ENCODE data around the gene RFX3.

The RFX3 gene

DNA sequence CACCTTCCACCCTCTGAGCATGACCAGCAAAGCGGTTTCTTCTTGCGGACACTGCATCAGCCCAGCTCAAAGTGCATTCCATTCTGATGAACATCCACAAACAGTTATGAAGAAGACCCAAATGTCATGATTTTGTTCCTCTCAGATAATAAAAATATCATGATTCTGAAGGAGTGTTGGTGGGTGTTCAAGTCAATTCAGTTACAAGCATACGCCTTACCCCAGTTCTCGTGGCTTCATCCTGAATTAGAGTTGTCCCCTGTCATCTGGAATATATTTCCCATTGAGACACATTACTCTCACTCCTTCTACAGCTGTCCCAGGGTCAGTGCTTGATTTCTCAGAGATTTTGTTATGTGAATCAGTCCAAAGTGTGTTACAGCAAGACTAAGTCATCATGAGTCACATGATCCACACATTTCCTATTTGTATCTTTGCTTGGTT is 325.4 kb downstream of the RFX3 start:
- DNase-seq (ENCODE audit: low read depth): no peak
- TF ChIP-seq, protein P1, sequence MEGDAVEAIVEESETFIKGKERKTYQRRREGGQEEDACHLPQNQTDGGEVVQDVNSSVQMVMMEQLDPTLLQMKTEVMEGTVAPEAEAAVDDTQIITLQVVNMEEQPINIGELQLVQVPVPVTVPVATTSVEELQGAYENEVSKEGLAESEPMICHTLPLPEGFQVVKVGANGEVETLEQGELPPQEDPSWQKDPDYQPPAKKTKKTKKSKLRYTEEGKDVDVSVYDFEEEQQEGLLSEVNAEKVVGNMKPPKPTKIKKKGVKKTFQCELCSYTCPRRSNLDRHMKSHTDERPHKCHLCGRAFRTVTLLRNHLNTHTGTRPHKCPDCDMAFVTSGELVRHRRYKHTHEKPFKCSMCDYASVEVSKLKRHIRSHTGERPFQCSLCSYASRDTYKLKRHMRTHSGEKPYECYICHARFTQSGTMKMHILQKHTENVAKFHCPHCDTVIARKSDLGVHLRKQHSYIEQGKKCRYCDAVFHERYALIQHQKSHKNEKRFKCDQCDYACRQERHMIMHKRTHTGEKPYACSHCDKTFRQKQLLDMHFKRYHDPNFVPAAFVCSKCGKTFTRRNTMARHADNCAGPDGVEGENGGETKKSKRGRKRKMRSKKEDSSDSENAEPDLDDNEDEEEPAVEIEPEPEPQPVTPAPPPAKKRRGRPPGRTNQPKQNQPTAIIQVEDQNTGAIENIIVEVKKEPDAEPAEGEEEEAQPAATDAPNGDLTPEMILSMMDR (IDR thresholded peaks at IDR 0.05; ENCODE audit: low read length, missing control alignments): no peak
- no peak overlapping the region for H3K4me3 ChIP-seq (replicated peaks; ENCODE audit: low read depth, low read length)

DNA sequence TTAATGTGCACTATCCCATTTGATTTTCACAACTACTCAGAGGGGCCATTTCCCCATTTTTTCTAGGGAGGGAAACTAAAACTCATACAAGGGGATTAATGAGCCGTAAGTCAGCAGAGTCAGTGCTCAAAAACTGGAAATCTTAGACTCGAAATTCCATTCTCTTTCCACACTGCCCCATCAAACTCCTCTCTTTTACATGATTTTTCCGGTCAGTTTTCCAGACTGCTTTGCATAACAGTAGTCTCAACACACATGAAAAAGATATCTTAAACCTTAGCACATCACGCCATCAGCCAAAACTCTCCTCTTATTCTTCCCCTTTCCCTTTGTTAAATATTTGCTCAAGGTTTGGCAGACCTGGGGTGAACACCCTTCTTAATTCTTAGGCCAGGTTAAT is 332.0 kb downstream of the RFX3 start:
- no peak for DNase-seq (ENCODE audit: low read depth)
- TF ChIP-seq, protein P1 (IDR thresholded peaks at IDR 0.05; ENCODE audit: low read length, missing control alignments): no peak

DNA sequence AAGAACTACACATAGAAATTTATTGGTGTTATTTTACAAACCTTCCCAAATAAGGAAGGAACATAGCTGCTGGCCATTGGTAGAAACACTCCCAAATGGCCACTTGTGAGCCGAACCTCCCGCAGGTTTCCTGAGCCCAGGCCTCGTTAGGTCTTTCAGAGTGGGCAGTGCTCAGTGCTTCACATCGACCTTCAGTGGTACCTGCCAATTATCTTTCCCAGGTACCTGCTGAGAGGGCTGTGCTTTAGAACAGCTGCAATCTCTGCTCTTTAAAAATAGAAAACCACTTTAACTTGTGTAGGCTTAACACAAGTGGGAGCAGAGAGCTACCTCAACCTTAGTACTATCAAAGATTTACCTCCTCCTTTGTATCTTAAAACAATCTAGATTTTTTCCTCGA is 334.1 kb downstream of the RFX3 start:
- no peak for DNase-seq (ENCODE audit: low read depth)
- TF ChIP-seq, protein P1 (IDR thresholded peaks at IDR 0.05; ENCODE audit: low read length, missing control alignments): no peak

More for the DNA sequence above, 332.0 kb downstream of the RFX3 start:
- no peak overlapping the region for H3K4me3 ChIP-seq (replicated peaks; ENCODE audit: low read depth, low read length)

DNA sequence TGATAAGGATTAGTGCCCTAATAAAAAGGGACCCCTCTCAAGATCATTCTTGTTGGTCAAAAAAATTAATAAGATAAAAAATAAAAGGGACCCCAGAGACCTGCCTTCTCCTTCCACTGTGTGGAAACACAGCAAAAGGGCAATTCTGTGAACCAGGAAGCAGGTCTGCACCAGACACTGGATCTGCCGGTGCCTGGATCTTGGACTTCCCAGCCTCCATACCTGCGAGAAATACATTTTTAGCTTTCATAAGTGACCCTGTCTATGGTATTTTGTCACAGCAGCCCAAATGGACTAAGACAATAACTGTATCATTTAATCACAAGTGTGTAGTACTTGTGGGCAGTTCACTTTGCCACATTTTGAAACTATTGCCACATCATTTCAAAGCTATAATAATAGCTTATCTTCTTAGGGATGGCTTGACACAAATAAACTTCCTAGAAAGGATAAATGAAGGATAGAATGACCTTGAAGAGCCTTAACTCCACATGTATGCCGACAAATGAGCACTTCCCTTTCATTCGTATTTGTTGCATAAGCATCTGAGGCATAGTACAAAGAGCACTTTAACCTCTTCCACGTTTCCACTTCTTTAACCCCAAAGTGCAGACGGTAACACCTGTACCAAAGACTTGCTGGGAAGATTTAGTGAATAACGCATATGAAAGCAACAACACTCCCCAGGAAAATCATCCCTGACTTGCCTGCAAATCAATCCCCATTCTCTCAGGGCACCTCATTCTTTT is 336.5 kb downstream of the RFX3 start:
- TF ChIP-seq, protein P1 (IDR thresholded peaks at IDR 0.05; ENCODE audit: low read length, missing control alignments): no peak
- H3K4me3 ChIP-seq (replicated peaks; ENCODE audit: low read depth, low read length): no peak overlapping the region
- DNase-seq (ENCODE audit: low read depth): no peak

More for the DNA sequence above, 334.1 kb downstream of the RFX3 start:
- H3K4me3 ChIP-seq (replicated peaks; ENCODE audit: low read depth, low read length): no peak overlapping the region

DNA sequence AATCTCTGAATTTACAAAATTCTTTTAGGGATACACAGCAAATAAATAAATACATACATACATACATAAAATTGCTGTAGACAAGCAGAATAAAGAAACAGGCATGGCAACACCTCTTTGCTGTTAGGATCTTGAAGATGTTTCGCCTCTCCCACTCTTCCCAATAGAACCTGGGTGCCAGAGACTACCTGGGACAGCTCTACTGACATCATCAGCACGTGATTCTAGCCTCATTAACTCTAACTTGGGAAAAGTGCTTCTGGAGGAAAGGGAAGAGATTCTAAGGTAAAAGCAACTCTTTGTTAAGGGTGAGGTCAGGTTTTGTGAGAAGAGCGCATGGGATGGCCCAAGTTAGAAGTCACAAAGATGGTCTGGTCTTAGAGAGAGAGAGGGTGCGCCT is 339.1 kb downstream of the RFX3 start:
- TF ChIP-seq, protein P1 (IDR thresholded peaks at IDR 0.05; ENCODE audit: low read length, missing control alignments): no peak
- no peak for DNase-seq (ENCODE audit: low read depth)
- H3K4me3 ChIP-seq (replicated peaks; ENCODE audit: low read depth, low read length): no peak overlapping the region

DNA sequence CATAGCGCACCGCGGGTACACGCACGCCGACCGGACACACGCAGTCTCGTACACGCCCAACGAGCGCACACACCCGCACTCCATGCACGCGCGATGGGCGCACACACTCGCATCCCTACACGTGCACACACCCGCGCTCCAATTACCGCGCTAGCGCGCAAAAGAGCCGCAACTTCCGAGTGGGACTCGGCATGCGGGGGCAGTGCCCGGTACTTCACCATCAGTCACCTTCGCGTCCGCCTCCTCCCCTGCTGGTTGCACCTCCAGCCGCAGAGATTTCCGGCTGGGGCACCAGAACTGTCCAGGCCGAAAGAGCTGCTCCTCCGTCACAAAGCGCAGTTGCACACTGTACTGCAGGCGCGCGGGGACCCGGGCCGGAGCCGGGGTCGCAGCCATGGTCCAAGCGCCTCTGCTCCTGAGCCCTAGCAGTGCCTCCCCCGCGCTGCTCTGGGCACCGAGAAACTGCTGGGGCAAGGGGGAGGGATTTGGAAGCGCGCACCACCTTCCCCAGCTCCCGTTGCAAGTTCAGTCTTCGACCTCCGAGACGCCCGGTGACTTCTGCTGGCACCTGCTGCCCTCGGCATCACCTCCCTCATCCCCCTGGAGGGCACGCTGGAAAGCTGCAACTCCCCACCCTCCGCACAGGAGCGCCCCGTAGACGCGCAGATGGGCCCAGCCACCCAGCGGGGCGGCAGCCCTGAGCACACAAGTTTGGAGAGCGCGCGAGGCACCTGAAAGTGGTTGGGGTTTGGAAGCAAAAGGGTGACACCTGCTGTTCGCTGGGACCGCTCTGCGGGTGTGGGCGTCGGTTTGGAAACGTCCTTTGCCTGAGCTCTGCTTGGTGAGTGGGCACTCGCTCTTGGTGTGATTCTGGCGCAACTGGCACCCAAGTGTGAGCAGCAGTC is 344.5 kb downstream of the RFX3 start:
- DNase-seq (ENCODE audit: low read depth): peak; percentile 21
- TF ChIP-seq, protein P1 (IDR thresholded peaks at IDR 0.05; ENCODE audit: low read length, missing control alignments): no peak
- no peak overlapping the region for H3K4me3 ChIP-seq (replicated peaks; ENCODE audit: low read depth, low read length)
